ENCODE measurements around the gene TENT5A.

TENT5A gene

GRCh38 chr6:81771097-81771496 is 18.6 kb upstream of the TENT5A start:
- DNase-seq (ENCODE audit: low spot score): no peak

- DNase-seq (ENCODE audit: low spot score): no peak
Measured at GRCh38 chr6:81770381-81770780, 17.9 kb upstream of the TENT5A start.

DNA sequence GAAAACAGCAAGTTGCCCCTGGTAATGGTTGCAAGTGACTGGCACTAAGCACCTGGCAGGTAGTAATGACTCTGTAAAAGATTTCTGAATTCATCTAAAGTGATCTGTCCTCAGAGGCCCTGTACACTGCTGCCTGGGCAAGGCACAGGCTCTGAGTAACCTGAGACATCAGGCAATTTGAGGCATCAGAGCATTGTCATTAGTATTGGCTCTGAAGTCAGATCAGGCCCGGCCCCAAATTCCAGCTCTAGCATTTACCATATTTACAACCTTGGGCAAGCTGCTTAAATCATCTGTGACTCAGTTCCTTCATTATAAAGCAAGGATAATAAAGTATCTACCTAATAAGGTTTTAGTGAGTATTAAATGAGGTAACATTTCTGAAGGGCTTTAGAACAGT is 17.3 kb upstream of the TENT5A start:
- DNase-seq (ENCODE audit: low spot score): peak; percentile 61

GRCh38 chr6:81768150-81768942 is 15.9 kb upstream of the TENT5A start:
- no peak for DNase-seq (ENCODE audit: low spot score)

DNA sequence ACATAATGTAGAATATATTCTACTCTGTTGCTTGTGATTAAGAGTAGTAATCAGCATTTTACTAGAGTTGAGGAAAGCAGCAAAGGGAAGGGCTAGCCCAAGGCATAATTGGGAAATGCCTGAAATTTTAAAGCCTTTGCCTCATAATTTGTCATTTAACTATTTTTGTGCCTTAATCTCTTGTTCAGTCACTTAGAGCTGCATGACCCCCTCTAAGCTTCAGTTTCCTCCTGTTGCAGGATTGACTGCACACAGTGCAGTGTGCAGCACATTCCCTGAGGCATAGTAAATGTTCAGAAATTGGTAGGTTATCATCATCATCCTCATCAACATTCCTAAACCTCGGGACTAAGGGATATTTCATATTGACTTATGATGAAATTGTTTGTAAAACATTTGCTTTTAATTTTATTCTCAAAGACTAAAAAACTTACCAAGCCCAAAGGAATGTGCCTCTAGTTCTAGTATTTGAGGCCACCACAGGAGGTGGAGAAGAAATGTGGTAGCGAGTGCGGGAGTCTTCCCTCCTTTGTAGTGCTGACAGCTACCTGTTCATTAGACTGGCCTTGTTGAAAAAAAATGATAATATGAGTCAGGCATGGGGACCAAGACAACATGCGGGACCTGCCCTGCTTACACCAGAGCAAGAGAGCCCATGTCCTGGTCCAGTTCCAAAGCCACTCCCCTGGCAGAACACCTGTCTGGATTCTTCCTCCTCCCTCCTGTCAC is 14.8 kb upstream of the TENT5A start:
- DNase-seq (ENCODE audit: low spot score): peak; percentile 77

- peak; percentile 72 for DNase-seq (ENCODE audit: low spot score)
Measured at GRCh38 chr6:81766482-81767069, 14.1 kb upstream of the TENT5A start.

DNA sequence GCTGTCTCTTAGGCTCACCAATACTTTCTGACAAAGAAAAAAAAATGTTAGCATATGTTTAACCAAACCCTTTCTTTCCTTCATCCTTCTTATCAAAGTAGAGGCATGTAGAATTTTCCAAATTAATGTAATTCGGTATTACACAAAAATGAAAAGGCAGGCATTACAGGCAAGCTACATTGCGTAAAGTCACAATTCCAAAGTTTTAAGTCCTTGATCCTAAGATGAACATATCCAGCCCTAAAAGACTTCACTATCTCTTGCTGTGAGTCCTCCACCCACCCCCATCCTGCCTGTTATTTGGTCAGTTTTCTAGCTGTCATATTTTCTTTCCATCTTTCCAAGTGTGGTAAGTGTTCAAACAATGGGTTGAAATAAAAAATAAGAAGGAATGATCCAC is 12.1 kb upstream of the TENT5A start:
- no peak for DNase-seq (ENCODE audit: low spot score)

DNA sequence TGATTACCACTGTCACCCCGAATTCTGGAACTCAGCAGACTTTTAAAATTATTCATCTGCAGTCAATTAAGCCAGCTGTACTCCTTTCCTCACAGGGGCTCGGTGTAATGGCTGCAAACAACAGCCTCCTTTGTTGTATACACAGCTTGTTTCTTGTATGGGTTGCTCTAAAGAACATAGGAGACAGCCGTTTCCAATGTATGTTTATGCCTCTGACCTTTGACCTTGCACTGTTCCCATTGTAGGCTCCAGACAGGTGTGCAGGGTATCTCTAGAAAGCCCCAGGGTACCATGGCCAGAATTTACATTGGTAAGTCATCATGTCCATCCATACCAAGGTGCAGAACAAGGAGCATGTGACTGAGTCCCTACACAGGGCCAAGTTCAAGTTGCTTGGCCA is 11.5 kb upstream of the TENT5A start:
- no peak for DNase-seq (ENCODE audit: low spot score)

DNA sequence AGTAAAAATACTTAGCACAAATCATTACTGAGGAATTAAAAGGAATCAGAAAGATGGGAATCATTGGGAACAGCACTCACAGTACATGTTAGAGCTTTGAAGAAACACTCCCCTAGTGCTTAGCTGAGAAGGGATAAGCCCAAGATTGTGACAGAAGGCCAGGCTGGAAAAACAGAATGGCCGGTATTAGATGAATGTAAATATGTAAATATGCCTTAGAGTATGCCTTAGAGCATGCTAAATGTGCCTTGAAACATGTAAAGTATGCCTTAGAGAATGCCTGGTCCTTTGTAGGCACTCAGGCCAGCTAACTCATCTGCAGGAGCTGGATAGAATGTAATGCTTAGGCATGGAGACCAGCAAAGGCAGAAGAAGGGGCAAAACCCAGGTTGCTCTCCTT is 10.6 kb upstream of the TENT5A start:
- no peak for DNase-seq (ENCODE audit: low spot score)

DNA sequence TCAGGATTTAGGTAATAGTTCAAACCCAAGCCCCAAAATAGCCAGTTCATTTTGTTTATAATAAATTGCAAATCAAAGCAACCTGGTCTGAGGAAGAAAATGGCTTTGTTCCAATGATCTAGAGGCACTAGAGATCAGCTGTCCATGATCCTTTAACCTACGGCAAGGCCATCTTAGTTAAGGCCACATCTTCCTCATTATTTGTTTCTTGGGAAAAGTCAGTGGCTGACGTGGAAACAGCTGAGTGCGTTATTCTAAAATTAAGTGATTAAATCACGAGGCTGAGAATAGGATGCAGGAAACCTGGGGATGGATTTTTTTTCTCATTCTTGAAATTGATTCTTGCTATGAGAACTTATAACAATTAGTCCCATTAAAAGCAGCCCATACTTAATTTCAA is 10.1 kb upstream of the TENT5A start:
- no peak for DNase-seq (ENCODE audit: low spot score)

DNA sequence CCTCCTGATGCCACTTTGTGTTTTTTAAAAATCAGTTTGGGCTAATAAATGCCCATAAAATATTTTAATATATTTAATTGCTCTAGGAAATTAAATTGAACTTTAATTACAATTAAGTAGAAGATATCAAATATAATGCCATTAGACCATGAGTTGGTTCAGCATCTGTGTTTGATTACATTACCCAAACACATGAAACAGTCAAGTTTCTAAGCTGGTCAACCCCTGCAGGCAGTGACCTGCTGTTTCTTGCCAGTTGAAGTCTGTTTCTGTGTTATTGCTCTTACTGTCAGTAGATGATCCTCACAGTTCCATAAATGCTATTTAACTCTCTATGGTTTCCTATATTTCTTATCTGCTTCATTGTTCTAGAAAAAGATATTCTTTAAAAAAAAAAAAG is 9.7 kb upstream of the TENT5A start:
- DNase-seq (ENCODE audit: low spot score): no peak

GRCh38 chr6:81761197-81761596 is 8.7 kb upstream of the TENT5A start:
- DNase-seq (ENCODE audit: low spot score): no peak

DNA sequence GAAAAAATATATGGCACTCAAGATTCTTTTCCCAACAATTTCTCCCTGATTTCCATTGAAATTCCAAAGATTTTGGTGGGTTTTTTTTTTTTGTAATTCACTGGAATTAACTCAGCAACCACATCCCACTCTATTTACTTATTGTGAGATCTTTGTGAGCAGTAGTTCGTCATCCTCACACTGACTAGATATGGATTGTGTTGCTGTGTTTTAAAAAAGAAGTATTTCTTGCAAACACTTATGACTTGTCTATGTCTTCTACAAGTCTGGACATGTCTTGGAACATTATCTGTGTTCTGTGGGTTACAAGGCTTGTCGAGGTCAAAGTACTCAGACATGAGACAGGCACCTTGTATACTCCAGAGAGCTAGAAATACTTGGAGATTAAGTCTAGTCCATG is 7.3 kb upstream of the TENT5A start:
- peak; percentile 74 for DNase-seq (ENCODE audit: low spot score)

- no peak for DNase-seq (ENCODE audit: low spot score)
Measured at GRCh38 chr6:81758221-81758620, 5.7 kb upstream of the TENT5A start.

DNA sequence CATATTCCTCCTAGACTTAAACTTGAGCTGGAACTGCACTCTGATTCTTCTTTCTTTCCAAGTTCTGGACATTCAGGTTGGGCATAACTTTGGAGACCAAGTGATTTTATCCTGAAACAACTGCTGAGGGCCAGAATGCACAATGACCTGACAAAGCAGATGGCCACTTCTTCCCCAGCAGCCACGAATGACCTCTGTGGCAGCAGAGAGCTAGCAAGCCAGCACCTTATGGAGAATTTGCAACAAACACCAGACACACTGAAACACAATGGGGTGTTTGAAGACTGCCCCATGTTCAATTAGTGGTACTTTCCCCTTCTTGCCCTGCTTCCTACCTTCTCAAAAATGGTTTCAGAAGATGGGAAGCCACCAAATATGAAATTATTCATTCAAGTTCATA is 4.2 kb upstream of the TENT5A start:
- DNase-seq (ENCODE audit: low spot score): no peak

GRCh38 chr6:81755551-81755950 is 3.1 kb upstream of the TENT5A start:
- no peak for DNase-seq (ENCODE audit: low spot score)

DNA sequence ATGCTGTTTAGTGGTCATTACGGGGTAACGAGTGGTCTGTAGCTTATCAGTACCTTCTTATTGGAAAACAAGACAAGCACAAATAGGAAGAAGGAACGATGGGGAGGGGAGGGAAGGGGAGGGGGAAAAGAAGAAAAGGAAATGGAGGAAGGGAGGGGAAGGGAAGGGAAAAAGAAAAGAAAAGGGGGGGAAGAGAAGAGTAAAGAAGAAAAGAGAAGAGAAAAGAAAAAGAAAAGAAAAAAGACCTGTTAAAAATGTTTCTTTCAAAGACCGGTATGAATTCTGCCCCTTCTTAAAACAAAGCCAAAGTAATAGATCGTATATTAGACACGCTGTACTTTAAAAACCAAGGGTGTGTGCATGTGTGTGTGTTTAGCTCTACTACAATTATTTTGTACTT is 2.4 kb upstream of the TENT5A start:
- no peak for DNase-seq (ENCODE audit: low spot score)

- DNase-seq (ENCODE audit: low spot score): peak; percentile 57
Measured at GRCh38 chr6:81753711-81754577, 1.5 kb upstream of the TENT5A start.

- DNase-seq (ENCODE audit: low spot score): peak; percentile 91
Measured at GRCh38 chr6:81752921-81753710, 635 bp upstream of the TENT5A start.

GRCh38 chr6:81751388-81752083 is 945 bp downstream of the TENT5A start:
- no peak for DNase-seq (ENCODE audit: low spot score)

Measured in LoVo (cell line).